GM04503 (cell line): ENCODE results near the gene IDI2.

ENCODE experiments used
- DNase-seq: peaks from one replicate; pipeline ENCODE4 v3.0.0-alpha.2; 2012; ENCODE audit warnings: low read depth

The IDI2 gene

GRCh38 chr10:980468-981093 is 45.1 kb downstream of the IDI2 start:
- no peak for DNase-seq

- no peak for DNase-seq
Observed at GRCh38 chr10:978826-979421, 46.7 kb downstream of the IDI2 start.

GRCh38 chr10:976316-976715 is 49.3 kb downstream of the IDI2 start:
- no peak for DNase-seq

- no peak for DNase-seq
Observed at GRCh38 chr10:974785-975074, 50.9 kb downstream of the IDI2 start.

GRCh38 chr10:974038-974784 is 51.4 kb downstream of the IDI2 start:
- no peak for DNase-seq

- DNase-seq = no peak
Observed at GRCh38 chr10:972763-973162, 52.9 kb downstream of the IDI2 start.

- no peak for DNase-seq
Observed at GRCh38 chr10:971613-972012, 54.0 kb downstream of the IDI2 start.

GRCh38 chr10:971150-971542 is 54.5 kb downstream of the IDI2 start:
- no peak for DNase-seq

GRCh38 chr10:970311-971149 is 55.1 kb downstream of the IDI2 start:
- DNase-seq = no peak

GRCh38 chr10:969473-970150 is 56.0 kb downstream of the IDI2 start:
- DNase-seq = no peak
